HL-60 (cell line): ENCODE results near the gene AP3S1.
"Not testable (repeated sequence)": the region's sequence is repeated elsewhere in the genome, so short reads cannot be mapped to it uniquely, and the experiment has no call there.

ENCODE experiments used
- CTCF ChIP-seq: IDR thresholded peaks from one replicate; pipeline ENCODE4 v1.5.1; 2011; ENCODE audit warnings: low read length, control low read depth, inconsistent platforms; ENCODE audit not compliant: insufficient read depth
- SPI1 ChIP-seq: IDR thresholded peaks from 2 replicates; pipeline ENCODE4 v1.6.1; 2012; ENCODE audit warnings: low read depth, mild to moderate bottlenecking, borderline replicate concordance

- TF ChIP-seq SPI1, CTCF: not testable (repeated sequence)
Observed at GRCh38 chr5:115928578-115929407, 87.1 kb downstream of the AP3S1 start.
